MV-4-11 (cell line): ENCODE measurements around the gene LRRC55.

Source experiments
- DNase-seq: peaks from one replicate; lab custom pipeline; 2025; lab: John Stamatoyannopoulos, UW

LRRC55 gene

DNA sequence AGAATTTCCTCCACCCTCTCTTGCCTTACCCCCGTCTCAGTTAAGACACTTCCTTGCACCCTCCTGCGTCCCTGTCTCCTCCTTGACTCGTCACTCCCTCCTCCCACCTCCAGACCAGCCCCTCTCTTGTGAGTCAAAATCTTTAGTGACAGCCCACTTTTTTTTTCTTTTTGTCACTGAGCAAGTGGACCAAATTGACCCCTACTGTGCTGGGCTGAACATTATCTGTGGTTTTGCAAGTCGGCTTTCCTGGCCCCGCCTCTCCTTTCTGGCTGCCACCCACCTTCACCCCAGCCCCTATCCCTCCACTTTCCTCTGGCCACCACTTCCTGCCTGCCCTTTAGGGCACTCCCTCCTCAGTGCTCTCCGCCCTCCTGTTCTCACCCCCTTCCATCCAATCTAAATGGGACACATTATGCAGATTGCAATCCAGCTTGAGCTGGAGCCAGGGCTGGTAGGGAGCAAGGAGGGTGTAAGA is 55.5 kb downstream of the LRRC55 start, which contains the start of gene APLNR:
Gene APLNR, minus strand, starts transcription at position 47 of the 478 bp plus-strand sequence. CDS start 246 bp downstream, outside the sequence.
- DNase-seq: no peak

DNA sequence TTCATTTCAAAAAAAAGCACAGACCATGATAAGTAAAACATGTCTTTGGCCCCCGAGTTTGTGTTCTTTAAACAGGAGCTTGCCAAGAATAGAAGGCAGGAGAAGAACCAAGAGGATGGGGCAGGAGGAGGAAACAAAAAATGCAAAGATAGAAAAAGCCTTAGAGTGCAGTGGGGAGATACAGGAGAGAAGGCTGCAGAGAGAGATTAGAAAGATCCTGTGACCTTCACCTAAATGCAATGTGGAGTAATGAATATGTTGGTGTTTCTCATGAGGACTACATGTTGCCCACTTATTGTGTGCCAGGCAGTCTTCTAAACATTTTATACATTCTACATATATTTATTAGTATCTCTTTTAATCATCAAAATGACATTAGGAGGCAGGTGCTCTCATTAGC is 57.6 kb downstream of the LRRC55 start:
- no peak for DNase-seq

DNA sequence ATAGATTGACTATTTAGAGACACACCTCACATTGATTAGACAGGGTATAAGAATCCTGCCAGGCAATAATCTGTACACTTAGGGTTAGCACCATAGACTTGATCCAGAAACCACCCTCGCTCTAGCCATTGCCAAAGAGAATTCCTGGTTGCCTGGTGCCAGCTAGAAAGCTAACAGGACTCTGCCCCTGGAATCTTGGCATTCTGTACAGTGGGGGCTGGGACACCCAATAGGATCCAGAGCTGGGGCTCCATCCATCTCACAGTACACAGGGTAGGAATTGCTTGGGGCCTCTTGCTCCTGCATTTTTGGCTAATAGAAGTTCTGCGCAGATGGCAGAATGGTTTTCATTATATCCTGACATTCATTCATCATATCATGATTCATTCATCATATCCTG is 58.3 kb downstream of the LRRC55 start:
- DNase-seq: no peak

DNA sequence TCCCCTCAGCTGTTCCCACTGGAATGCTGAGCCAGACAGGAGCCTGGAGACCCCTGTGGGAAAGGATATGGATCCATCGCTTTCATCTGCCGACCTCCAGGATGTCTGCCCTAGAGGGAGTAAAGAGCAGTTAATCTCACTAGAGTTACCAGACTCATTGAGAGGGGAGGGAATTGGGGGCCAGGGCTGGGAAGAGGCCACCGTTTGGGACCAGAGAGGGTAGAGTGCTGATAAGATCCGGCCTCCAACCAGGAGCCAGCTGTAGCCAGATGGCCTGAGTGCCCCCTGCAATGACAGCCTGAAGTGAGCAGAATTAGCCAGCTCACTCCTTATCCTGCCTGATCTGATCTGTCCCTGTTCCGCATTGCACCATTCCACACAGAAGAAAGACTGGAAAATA is 59.0 kb downstream of the LRRC55 start:
- no peak for DNase-seq
